ENCODE measurements around the gene DDX10.

Gene DDX10

DNA sequence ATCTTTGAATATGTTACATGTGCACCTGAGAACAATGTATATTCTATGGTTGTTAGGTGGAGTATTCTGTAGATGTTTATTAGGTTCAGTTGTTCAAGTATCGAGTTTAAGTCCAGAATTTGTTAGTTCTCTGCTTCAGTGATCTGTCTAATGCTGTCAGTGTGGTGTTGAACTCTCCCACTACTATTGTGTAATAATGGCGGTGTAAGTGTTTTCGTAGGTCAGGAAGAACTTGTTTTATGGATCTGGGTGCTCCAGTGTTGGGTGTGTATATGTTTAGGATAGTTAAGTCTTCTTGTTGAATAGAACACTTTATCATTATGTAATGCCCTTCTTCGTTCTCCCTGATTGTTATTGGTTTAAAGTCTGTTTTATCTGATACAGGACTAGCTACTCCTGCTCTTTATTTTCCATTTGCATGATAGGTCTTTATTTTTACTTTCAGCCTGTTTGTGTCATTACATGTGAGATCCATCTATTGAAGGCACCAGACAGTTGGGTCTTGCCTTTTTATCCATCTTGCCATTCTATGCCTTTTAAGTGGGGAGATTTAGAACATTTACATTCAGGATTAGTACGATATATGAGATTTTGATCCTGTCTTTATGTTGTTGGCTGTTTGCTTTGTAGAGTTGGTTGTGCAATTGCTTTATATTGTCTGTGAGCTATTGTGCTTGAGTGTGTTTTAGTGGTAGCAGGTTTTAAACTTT lies 121.6 kb downstream of the DDX10 start:
- no peaks in the 10 kb centered on the region for H3K4me1 ChIP-seq (ENCODE audit: control insufficient read depth, insufficient read depth, low read length, poor library complexity, severe bottlenecking)
- H3K27ac ChIP-seq (ENCODE audit: insufficient read depth, low read length, poor library complexity, severe bottlenecking) = no peak overlapping the region
- no peaks in the 10 kb centered on the region for H3K27me3 ChIP-seq (replicated peaks; ENCODE audit: control insufficient read depth, insufficient read depth, low read length, poor library complexity, severe bottlenecking)
- H3K4me3 ChIP-seq (ENCODE audit: insufficient read depth, low read depth, low read length, poor library complexity, severe bottlenecking) = no peak overlapping the region
- no peaks in the 10 kb centered on the region for H3K36me3 ChIP-seq (ENCODE audit: control insufficient read depth, insufficient read depth, low read length)
- no peaks in the 10 kb centered on the region for H3K9me3 ChIP-seq (ENCODE audit: control insufficient read depth, low read length)
- no peak for DNase-seq

DNA sequence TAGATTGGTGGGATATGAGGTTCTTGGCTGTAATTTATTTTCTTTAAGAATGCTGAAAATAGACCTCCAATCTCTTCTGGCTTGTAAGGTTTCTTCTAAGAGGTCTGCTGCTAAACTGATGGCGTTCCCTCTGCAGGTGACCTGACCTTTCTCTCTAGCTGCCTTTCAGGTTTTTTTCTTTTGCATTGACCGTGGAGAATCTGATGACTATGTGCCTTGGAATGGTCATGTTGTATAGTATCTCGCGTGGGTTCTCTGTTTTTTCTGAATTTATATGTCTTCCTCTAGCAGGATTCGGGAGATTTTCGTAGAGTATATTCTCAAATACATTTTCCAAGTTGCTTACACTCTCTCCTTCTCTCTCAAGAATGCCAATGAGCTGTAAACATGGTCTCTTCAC lies 122.2 kb downstream of the DDX10 start:
- H3K4me1 ChIP-seq (ENCODE audit: control insufficient read depth, insufficient read depth, low read length, poor library complexity, severe bottlenecking) = no peaks in the 10 kb centered on the region
- DNase-seq = no peak
- no peaks in the 10 kb centered on the region for H3K36me3 ChIP-seq (ENCODE audit: control insufficient read depth, insufficient read depth, low read length)

DNA sequence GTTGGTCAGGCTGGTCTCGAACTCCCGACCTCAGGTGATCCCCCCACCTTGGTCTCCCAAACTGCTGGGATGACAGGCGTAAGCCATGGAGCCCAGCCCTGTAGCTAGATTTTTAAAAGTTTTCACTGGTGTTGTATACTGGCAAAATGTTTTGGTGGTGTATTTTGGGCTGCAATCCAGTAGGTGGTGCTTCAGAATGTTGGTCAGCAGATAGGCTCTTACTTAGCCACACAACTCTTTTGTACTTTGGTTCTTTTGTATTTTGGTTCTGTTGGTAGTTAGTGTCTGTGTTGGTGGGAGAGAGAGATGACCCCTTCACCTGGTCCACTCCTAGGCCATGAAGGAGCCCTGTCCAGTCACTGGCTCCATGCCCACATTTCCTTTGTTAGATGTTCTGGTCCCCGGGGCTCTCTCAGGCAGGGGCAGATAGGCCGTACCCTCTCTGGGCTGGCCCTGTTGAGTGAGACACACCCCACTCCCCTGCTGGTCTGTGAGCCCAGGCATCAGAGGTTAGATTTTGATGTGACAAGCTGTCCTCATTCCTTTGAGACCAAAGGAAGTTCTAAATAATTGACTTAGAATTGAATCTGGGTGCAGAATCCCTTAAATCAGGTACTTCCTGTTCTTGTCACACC lies 123.8 kb downstream of the DDX10 start:
- no peaks in the 10 kb centered on the region for H3K4me1 ChIP-seq (ENCODE audit: control insufficient read depth, insufficient read depth, low read length, poor library complexity, severe bottlenecking)
- H3K9me3 ChIP-seq (ENCODE audit: control insufficient read depth, low read length) = no peaks in the 10 kb centered on the region
- no peaks in the 10 kb centered on the region for H3K27me3 ChIP-seq (replicated peaks; ENCODE audit: control insufficient read depth, insufficient read depth, low read length, poor library complexity, severe bottlenecking)
- no peaks in the 10 kb centered on the region for H3K36me3 ChIP-seq (ENCODE audit: control insufficient read depth, insufficient read depth, low read length)
- no peak overlapping the region for H3K4me3 ChIP-seq (ENCODE audit: insufficient read depth, low read depth, low read length, poor library complexity, severe bottlenecking)
- no peak for DNase-seq
- no peak overlapping the region for H3K27ac ChIP-seq (ENCODE audit: insufficient read depth, low read length, poor library complexity, severe bottlenecking)

More for the DNA sequence above, 122.2 kb downstream of the DDX10 start:
- Histone ChIP-seq H3K9me3 (ENCODE audit: control insufficient read depth, low read length) (no peaks in the 10 kb centered on the region), H3K27me3 (replicated peaks; ENCODE audit: control insufficient read depth, insufficient read depth, low read length, poor library complexity, severe bottlenecking) (no peaks in the 10 kb centered on the region), H3K4me3 (ENCODE audit: insufficient read depth, low read depth, low read length, poor library complexity, severe bottlenecking) (no peak overlapping the region), H3K27ac (ENCODE audit: insufficient read depth, low read length, poor library complexity, severe bottlenecking) (no peak overlapping the region)

DNA sequence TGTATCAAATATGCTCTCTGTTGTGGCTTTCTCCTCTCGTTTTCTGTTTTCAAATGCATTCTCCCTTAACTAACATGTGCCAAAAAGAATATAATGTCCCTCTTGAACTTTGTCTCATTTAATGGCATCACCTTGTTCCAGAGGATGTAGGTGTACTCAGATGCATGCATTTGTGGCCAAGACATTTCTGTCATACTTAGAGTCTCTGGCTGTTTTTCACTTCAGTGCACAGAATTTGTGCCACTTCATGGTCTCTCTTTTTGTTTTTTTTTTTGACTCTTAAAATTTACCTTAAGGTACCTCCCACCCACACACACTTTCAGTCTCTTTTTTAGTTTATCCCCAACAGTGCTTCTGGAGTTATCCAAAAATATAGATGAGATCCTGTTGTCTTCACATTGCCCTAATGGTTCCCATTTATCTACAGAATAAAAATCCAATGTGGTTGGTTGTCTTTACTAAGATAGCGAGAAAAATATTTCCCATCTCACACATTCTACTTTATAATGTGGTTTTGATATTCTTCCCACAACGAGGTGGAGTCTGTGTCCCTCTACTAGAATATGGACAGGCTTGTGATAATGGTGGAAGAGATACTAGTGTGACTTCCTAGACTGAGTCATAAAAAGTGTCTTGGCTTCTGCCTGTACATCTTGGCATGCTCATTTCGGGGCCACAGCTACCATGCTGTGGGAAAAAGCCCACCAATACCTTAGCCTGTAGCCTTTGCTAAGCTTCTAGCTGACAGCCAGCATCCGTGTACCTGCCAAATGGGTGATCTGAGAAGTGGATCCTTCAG lies 125.8 kb downstream of the DDX10 start:
- no peak overlapping the region for H3K27ac ChIP-seq (ENCODE audit: insufficient read depth, low read length, poor library complexity, severe bottlenecking)
- no peak overlapping the region for H3K4me3 ChIP-seq (ENCODE audit: insufficient read depth, low read depth, low read length, poor library complexity, severe bottlenecking)
- no peaks in the 10 kb centered on the region for H3K36me3 ChIP-seq (ENCODE audit: control insufficient read depth, insufficient read depth, low read length)
- no peaks in the 10 kb centered on the region for H3K9me3 ChIP-seq (ENCODE audit: control insufficient read depth, low read length)
- H3K27me3 ChIP-seq (replicated peaks; ENCODE audit: control insufficient read depth, insufficient read depth, low read length, poor library complexity, severe bottlenecking) = no peaks in the 10 kb centered on the region
- no peaks in the 10 kb centered on the region for H3K4me1 ChIP-seq (ENCODE audit: control insufficient read depth, insufficient read depth, low read length, poor library complexity, severe bottlenecking)
- no peak for DNase-seq

DNA sequence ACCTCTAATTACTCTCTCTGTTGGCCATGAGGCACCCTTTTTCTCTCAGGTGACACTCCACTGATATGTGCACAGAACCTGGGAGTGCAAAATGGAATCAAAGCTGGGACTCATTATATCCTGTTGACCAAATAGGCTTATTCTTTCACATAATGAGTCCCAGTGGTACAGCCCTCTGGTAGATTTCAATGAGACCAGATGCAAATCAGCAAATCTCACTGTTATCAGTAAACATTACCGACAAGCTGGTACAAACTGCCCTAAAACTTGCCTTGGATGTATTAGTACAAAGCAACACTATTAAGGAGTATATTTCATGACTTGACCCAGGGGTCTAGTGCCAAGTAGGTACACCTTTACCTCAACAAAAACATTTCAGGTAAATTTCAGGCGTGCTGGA lies 128.3 kb downstream of the DDX10 start:
- no peak for DNase-seq
- no peaks in the 10 kb centered on the region for H3K36me3 ChIP-seq (ENCODE audit: control insufficient read depth, insufficient read depth, low read length)
- H3K4me1 ChIP-seq (ENCODE audit: control insufficient read depth, insufficient read depth, low read length, poor library complexity, severe bottlenecking) = no peaks in the 10 kb centered on the region
- H3K27ac ChIP-seq (ENCODE audit: insufficient read depth, low read length, poor library complexity, severe bottlenecking) = no peak overlapping the region
- no peaks in the 10 kb centered on the region for H3K9me3 ChIP-seq (ENCODE audit: control insufficient read depth, low read length)
- no peak overlapping the region for H3K4me3 ChIP-seq (ENCODE audit: insufficient read depth, low read depth, low read length, poor library complexity, severe bottlenecking)
- H3K27me3 ChIP-seq (replicated peaks; ENCODE audit: control insufficient read depth, insufficient read depth, low read length, poor library complexity, severe bottlenecking) = no peaks in the 10 kb centered on the region

DNA sequence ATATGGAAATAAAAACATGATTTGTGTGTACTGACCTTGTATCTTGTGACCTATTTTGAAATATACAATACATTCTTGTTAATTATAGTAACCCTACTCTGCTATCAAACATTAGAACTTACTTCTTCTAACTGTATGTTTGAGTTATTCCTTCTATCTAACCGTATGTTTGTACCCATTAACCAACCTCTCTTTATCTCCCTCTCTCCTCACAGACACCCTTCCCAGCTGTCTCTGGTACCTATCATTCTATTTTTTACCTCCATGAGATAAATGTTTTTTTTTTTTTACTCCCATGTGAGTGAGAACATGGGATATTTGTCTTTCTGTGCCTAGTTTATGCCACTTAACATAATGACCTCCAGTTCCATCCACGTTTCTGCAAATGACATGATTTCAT lies 128.7 kb downstream of the DDX10 start:
- Histone ChIP-seq H3K4me3 (ENCODE audit: insufficient read depth, low read depth, low read length, poor library complexity, severe bottlenecking) (no peak overlapping the region), H3K4me1 (ENCODE audit: control insufficient read depth, insufficient read depth, low read length, poor library complexity, severe bottlenecking) (no peaks in the 10 kb centered on the region), H3K9me3 (ENCODE audit: control insufficient read depth, low read length) (no peaks in the 10 kb centered on the region), H3K27me3 (replicated peaks; ENCODE audit: control insufficient read depth, insufficient read depth, low read length, poor library complexity, severe bottlenecking) (no peaks in the 10 kb centered on the region), H3K27ac (ENCODE audit: insufficient read depth, low read length, poor library complexity, severe bottlenecking) (no peak overlapping the region), H3K36me3 (ENCODE audit: control insufficient read depth, insufficient read depth, low read length) (no peaks in the 10 kb centered on the region)
- DNase-seq = no peak

DNA sequence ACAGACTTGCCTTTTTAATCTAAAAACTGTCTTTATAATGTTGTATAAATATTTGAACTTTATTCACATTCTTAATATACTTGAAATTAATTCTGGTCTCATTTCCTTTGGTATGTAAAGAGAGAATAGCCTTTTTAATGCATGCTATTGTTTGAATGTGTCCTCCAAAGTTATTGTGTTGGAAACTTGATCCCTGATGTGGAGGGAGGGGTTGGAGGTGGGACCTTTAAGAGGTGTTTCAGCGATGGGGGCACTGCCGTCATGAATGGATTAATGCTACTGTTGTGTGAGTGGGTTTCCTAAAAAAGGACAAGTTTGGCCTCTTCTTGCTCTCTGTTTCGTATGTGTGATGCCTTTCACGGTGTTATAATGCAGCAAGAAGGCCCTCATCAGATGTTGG lies 131.7 kb downstream of the DDX10 start:
- Histone ChIP-seq H3K4me3 (ENCODE audit: insufficient read depth, low read depth, low read length, poor library complexity, severe bottlenecking) (no peak overlapping the region), H3K36me3 (ENCODE audit: control insufficient read depth, insufficient read depth, low read length) (no peaks in the 10 kb centered on the region), H3K27ac (ENCODE audit: insufficient read depth, low read length, poor library complexity, severe bottlenecking) (no peak overlapping the region), H3K9me3 (ENCODE audit: control insufficient read depth, low read length) (no peaks in the 10 kb centered on the region), H3K4me1 (ENCODE audit: control insufficient read depth, insufficient read depth, low read length, poor library complexity, severe bottlenecking) (no peaks in the 10 kb centered on the region), H3K27me3 (replicated peaks; ENCODE audit: control insufficient read depth, insufficient read depth, low read length, poor library complexity, severe bottlenecking) (no peaks in the 10 kb centered on the region)
- no peak for DNase-seq

DNA sequence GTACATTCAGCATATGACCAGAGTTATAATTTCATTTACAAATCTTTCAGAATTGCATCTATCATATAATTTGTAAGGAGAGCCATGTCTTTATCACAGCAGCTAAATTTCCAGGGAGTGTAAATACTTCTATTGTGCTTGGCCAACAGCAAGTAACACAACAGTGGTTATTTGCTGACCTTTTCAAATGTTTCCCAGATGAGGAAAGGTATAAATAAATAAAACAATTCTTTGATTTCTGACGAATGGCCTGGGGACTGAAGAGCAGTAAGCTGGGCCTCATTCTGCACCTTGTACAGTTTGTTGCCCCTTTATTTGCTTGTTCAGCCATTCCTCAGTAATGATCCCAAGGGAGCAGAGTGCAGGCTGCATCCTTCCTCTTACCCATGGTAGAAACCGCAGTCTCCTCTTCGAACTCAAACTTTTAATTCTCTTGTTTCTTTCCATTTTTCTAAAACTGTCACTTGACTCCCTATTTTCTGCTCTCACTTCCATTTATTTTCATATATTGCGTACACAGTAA lies 132.8 kb downstream of the DDX10 start:
- Histone ChIP-seq H3K4me1 (ENCODE audit: control insufficient read depth, insufficient read depth, low read length, poor library complexity, severe bottlenecking) (no peaks in the 10 kb centered on the region), H3K27me3 (replicated peaks; ENCODE audit: control insufficient read depth, insufficient read depth, low read length, poor library complexity, severe bottlenecking) (no peaks in the 10 kb centered on the region), H3K27ac (ENCODE audit: insufficient read depth, low read length, poor library complexity, severe bottlenecking) (no peak overlapping the region), H3K36me3 (ENCODE audit: control insufficient read depth, insufficient read depth, low read length) (no peaks in the 10 kb centered on the region), H3K4me3 (ENCODE audit: insufficient read depth, low read depth, low read length, poor library complexity, severe bottlenecking) (no peak overlapping the region), H3K9me3 (ENCODE audit: control insufficient read depth, low read length) (no peaks in the 10 kb centered on the region)
- DNase-seq = no peak

DNA sequence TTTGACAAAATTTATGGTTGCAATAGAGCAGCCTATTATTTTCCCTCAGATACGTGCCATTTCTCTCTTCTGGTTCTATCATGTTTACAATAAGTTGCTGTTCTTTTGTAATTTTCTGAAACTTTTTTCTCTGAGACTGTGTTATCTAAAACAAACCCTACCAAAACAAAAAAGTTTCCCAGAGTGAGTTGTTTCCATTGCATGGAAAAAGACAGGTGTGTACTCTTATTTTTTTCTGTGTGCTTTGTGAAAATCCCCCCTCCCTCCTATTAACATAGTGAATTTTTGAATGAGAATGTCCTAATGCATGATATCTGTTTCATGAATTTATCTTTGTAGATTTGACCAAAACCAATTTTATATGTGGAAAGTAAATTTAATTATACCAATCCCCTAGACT lies 137.6 kb downstream of the DDX10 start:
- H3K9me3 ChIP-seq (ENCODE audit: control insufficient read depth, low read length) = no peaks in the 10 kb centered on the region
- H3K27me3 ChIP-seq (replicated peaks; ENCODE audit: control insufficient read depth, insufficient read depth, low read length, poor library complexity, severe bottlenecking) = no peaks in the 10 kb centered on the region
- no peak for DNase-seq

DNA sequence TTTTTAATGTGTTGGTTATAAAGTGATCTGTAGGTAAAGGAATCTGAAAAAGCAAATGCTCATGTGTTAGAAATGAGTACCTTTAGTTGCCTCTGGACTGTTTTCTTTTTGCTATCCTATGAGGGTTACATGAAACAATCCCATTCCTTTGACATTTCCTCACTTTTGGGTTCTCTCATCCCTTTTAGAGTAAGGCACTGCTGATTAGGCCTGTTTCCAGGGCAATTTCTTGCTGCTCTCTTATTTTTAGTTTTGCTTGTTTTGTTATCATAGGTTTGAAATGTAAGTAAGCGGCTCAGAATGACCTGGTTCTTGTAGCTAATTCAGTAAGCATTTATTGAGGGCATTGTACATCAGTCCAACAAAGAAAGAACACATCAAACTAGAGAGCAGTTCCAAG lies 138.9 kb downstream of the DDX10 start:
- Histone ChIP-seq H3K4me3 (ENCODE audit: insufficient read depth, low read depth, low read length, poor library complexity, severe bottlenecking) (no peak overlapping the region), H3K27ac (ENCODE audit: insufficient read depth, low read length, poor library complexity, severe bottlenecking) (no peak overlapping the region), H3K36me3 (ENCODE audit: control insufficient read depth, insufficient read depth, low read length) (no peaks in the 10 kb centered on the region), H3K4me1 (ENCODE audit: control insufficient read depth, insufficient read depth, low read length, poor library complexity, severe bottlenecking) (no peaks in the 10 kb centered on the region), H3K9me3 (ENCODE audit: control insufficient read depth, low read length) (no peaks in the 10 kb centered on the region), H3K27me3 (replicated peaks; ENCODE audit: control insufficient read depth, insufficient read depth, low read length, poor library complexity, severe bottlenecking) (no peaks in the 10 kb centered on the region)
- DNase-seq = no peak

More for the DNA sequence above, 137.6 kb downstream of the DDX10 start:
- no peak overlapping the region for H3K27ac ChIP-seq (ENCODE audit: insufficient read depth, low read length, poor library complexity, severe bottlenecking)
- no peaks in the 10 kb centered on the region for H3K4me1 ChIP-seq (ENCODE audit: control insufficient read depth, insufficient read depth, low read length, poor library complexity, severe bottlenecking)
- no peak overlapping the region for H3K4me3 ChIP-seq (ENCODE audit: insufficient read depth, low read depth, low read length, poor library complexity, severe bottlenecking)
- no peaks in the 10 kb centered on the region for H3K36me3 ChIP-seq (ENCODE audit: control insufficient read depth, insufficient read depth, low read length)

Data from effector memory CD4-positive, alpha-beta T cell (primary cell).